Osteoblast (primary cell): ENCODE data around the gene MLXIP. TPM values are rescaled to one million over a fixed set of nuclear protein-coding genes. Genes with fewer than 3 reads are reported as not detected.

ENCODE experiments used
- DNase-seq: peaks from one replicate; pipeline ENCODE4 v3.0.0; 2011; ENCODE audit warnings: low spot score, mixed read lengths; ENCODE audit not compliant: insufficient read length; ENCODE audit errors: missing footprints
- H2AFZ ChIP-seq: 2 replicates; pipeline ENCODE4 v1.6.0; 2011; ENCODE audit warnings: mild to moderate bottlenecking, low read length
- H3K27ac ChIP-seq: 2 replicates; pipeline ENCODE4 v1.5.1; 2011; ENCODE audit warnings: mild to moderate bottlenecking, low read depth, low read length, moderate library complexity
- H3K27me3 ChIP-seq: 2 replicates; pipeline ENCODE4 v1.6.0; 2012; ENCODE audit warnings: mild to moderate bottlenecking, control low read depth, inconsistent platforms, low read length, moderate library complexity; ENCODE audit not compliant: insufficient read depth
- H3K36me3 ChIP-seq: 2 replicates; pipeline ENCODE4 v1.5.1; 2011; ENCODE audit warnings: mild to moderate bottlenecking, low read length, control low read depth, moderate library complexity; ENCODE audit not compliant: insufficient read depth
- H3K4me1 ChIP-seq: 2 replicates; pipeline ENCODE4 v1.5.1; 2011; ENCODE audit warnings: mild to moderate bottlenecking, low read length, control low read depth, moderate library complexity; ENCODE audit not compliant: insufficient read depth
- H3K4me2 ChIP-seq: 2 replicates; pipeline ENCODE4 v1.6.0; 2011; ENCODE audit warnings: mild to moderate bottlenecking, low read length; ENCODE audit not compliant: insufficient read depth
- H3K4me3 ChIP-seq: fragments of 200-600 bp; sonication (generic); 3 replicates; pipeline ENCODE4 v1.5.1; 2012; ENCODE audit warnings: mild to moderate bottlenecking, low read length, inconsistent platforms; ENCODE audit not compliant: insufficient read depth
- H3K79me2 ChIP-seq: 2 replicates; pipeline ENCODE4 v1.6.0; 2012; ENCODE audit warnings: mild to moderate bottlenecking, low read length, control low read depth, inconsistent platforms; ENCODE audit not compliant: insufficient read depth
- H3K9me3 ChIP-seq: 2 replicates; pipeline ENCODE4 v1.5.1; 2011; ENCODE audit warnings: low read depth, low read length, control low read depth
- H4K20me1 ChIP-seq: 2 replicates; pipeline ENCODE4 v1.6.0; 2012; ENCODE audit warnings: mild to moderate bottlenecking, low read length, control low read depth; ENCODE audit not compliant: insufficient read depth
- total RNA-seq: library from RNA; depleted of rRNA; stranded (reverse); fragments of >200 nt; gene quantifications from 2 replicates; pipeline ENCODE4 v1.2.3, GENCODE V29; 2012
- TF ChIP-seq, protein P1 (sequence below): IDR thresholded peaks from 2 replicates; pipeline ENCODE4 v1.5.1; 2011; ENCODE audit warnings: mild to moderate bottlenecking, low read depth, low read length, moderate library complexity; ENCODE audit errors: extremely low read depth

MLXIP gene
- total RNA-seq, 1 donor: 14.1 TPM

DNA sequence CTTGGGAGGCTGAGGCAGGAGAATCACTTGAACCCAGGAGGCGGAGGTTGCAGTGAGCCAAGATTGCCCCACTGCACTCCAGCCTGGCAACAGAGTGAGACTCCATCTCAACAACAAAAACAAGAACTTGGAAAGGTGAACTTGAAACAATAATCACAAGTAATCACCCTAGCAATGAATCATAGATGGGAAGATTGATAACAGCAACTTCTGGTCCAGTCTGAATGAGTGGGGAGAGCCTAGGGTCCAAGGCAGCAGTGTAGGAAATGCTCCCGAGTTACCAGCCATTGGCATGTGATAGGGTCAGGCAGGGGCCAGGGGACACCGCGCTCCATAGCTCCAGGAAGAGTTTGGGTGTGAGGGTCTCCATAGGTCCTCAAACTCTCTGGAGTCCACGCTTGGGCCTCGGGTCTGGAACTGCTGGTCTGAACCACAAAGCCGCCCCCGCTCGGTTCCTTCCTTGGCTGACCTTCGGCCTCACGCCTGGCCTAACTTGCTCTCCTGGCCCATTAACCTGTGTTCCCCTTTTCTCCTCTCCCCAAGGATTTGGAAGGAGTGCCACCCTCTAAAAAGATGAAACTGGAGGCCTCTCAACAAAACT, 19.9 kb upstream of the MLXIP start:
- DNase-seq: peak; percentile 44
- no peaks in the 10 kb centered on the region for H3K79me2 ChIP-seq

DNA sequence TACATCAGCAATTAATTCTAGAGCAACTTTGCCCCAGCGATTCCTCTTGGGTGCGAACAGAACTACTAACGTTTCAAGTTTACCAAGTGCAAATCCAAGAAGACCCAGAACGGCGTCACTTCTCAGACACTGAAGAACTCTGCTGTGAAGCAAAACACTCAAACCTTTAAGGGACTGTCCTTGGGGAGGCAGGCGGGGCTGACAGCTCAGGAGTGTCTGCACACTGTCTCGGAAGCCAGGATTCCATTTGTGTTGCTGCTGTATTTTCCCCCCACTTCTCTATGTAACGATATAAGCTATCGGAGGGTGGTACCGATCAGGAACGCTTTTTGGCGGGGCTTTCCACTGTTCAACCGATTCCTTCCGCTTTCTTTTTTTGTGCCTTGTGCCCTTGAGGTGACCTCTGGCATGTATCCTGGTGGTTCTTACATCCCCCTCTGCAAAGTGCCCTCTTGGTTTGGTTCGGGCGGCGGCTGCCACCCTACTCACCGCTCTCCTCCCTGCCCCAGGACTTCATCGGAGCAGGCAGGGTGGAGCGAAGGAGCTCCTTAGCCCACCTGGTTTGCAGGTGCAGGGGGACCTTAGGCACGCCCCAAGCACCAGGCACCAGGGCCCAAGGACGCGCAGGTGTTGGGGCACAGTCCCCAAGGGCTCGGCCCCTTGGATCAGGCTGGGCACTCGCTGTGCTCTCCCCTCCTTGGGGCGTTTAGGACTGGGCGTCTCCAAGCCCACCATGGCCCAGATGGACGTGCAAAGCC, 19.2 kb upstream of the MLXIP start:
- no peak overlapping the region for H3K4me3 ChIP-seq
- H3K27me3 ChIP-seq: no peaks in the 10 kb centered on the region
- TF ChIP-seq, protein P1, sequence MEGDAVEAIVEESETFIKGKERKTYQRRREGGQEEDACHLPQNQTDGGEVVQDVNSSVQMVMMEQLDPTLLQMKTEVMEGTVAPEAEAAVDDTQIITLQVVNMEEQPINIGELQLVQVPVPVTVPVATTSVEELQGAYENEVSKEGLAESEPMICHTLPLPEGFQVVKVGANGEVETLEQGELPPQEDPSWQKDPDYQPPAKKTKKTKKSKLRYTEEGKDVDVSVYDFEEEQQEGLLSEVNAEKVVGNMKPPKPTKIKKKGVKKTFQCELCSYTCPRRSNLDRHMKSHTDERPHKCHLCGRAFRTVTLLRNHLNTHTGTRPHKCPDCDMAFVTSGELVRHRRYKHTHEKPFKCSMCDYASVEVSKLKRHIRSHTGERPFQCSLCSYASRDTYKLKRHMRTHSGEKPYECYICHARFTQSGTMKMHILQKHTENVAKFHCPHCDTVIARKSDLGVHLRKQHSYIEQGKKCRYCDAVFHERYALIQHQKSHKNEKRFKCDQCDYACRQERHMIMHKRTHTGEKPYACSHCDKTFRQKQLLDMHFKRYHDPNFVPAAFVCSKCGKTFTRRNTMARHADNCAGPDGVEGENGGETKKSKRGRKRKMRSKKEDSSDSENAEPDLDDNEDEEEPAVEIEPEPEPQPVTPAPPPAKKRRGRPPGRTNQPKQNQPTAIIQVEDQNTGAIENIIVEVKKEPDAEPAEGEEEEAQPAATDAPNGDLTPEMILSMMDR: no peak
- H3K36me3 ChIP-seq: peaks cover 20% of the 10 kb centered on the region
- no peaks in the 10 kb centered on the region for H3K9me3 ChIP-seq
- no peak overlapping the region for H3K4me2 ChIP-seq
- peaks cover 22% of the 10 kb centered on the region for H3K4me1 ChIP-seq
- H3K27ac ChIP-seq: no peak overlapping the region
- no peaks in the 10 kb centered on the region for H4K20me1 ChIP-seq
- DNase-seq: peak; percentile 67
- no peaks in the 10 kb centered on the region for H3K79me2 ChIP-seq
- H2AFZ ChIP-seq: no peak overlapping the region

More for the DNA sequence above, 19.9 kb upstream of the MLXIP start:
- H3K4me2 ChIP-seq: no peak overlapping the region
- TF ChIP-seq, protein P1: no peak
- H4K20me1 ChIP-seq: no peaks in the 10 kb centered on the region
- no peak overlapping the region for H3K27ac ChIP-seq
- no peaks in the 10 kb centered on the region for H3K9me3 ChIP-seq
- no peaks in the 10 kb centered on the region for H3K27me3 ChIP-seq
- H2AFZ ChIP-seq: no peak overlapping the region
- H3K4me3 ChIP-seq: no peak overlapping the region
- peaks cover 20% of the 10 kb centered on the region for H3K36me3 ChIP-seq
- H3K4me1 ChIP-seq: peaks cover 15% of the 10 kb centered on the region

DNA sequence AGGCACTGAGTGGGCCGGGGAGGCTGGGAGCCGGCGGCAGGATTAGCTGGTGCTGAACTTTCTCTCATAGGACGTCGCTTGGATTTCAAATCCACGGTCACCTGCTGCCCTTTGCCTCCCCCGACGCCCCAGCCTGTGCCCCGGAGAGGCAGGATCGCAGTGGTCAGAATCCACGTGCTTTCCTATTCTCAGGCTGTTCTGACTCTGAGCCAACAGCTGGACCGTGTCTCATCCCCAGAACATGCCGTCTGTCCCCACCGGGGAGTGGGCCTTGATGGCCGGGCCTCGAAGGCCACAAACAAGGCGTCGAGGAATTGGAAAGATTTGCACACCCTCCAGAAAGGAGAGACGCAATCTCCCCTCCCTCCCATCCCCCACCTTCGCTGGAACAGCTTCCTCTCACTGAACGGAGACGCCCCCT, 18.5 kb upstream of the MLXIP start:
- H3K36me3 ChIP-seq: peaks cover 20% of the 10 kb centered on the region

GRCh38 chr12:122061253-122061652, 17.3 kb upstream of the MLXIP start:
- Histone ChIP-seq H3K27ac (no peak overlapping the region), H2AFZ (no peak overlapping the region), H3K27me3 (no peaks in the 10 kb centered on the region), H3K4me2 (no peak overlapping the region), H4K20me1 (no peaks in the 10 kb centered on the region), H3K79me2 (no peaks in the 10 kb centered on the region), H3K4me1 (peaks cover 34% of the 10 kb centered on the region), H3K4me3 (no peak overlapping the region), H3K9me3 (no peaks in the 10 kb centered on the region), H3K36me3 (peaks cover 15% of the 10 kb centered on the region)
- DNase-seq: no peak
- TF ChIP-seq, protein P1: no peak

More for the DNA sequence above, 18.5 kb upstream of the MLXIP start:
- H3K27ac ChIP-seq: no peak overlapping the region
- no peak overlapping the region for H3K4me2 ChIP-seq
- H3K9me3 ChIP-seq: no peaks in the 10 kb centered on the region
- no peak overlapping the region for H3K4me3 ChIP-seq
- DNase-seq: peak; percentile 35
- H3K4me1 ChIP-seq: peaks cover 29% of the 10 kb centered on the region
- TF ChIP-seq, protein P1: no peak
- H3K27me3 ChIP-seq: no peaks in the 10 kb centered on the region
- H4K20me1 ChIP-seq: no peaks in the 10 kb centered on the region
- H3K79me2 ChIP-seq: no peaks in the 10 kb centered on the region
- H2AFZ ChIP-seq: no peak overlapping the region
